Measurements from ENCODE around the gene UQCRC1.

UQCRC1 gene

GRCh38 chr3:48595526-48596121 is 13.8 kb downstream of the UQCRC1 start:
- Histone ChIP-seq H3K9me3 (ENCODE audit: low read length) (no peaks in the 10 kb centered on the region), H3K9ac (ENCODE audit: low read length) (no peak overlapping the region), H2AFZ (ENCODE audit: low read length) (no peak overlapping the region), H3K4me2 (ENCODE audit: low read length) (no peak overlapping the region), H3K4me1 (ENCODE audit: insufficient read depth, low read length, severe bottlenecking) (no peaks in the 10 kb centered on the region), H3K79me2 (ENCODE audit: insufficient read depth, low read length) (no peaks in the 10 kb centered on the region), H3K27ac (ENCODE audit: low read depth, low read length, poor library complexity, severe bottlenecking) (no peak overlapping the region), H4K20me1 (ENCODE audit: insufficient read depth, low read length) (no peaks in the 10 kb centered on the region), H3K36me3 (ENCODE audit: insufficient read depth, low read length) (peaks cover 34% of the 10 kb centered on the region), H3K4me3 (ENCODE audit: low read depth, low read length, poor library complexity, severe bottlenecking) (no peak overlapping the region), H3K27me3 (ENCODE audit: insufficient read depth, low read length) (peaks cover 22% of the 10 kb centered on the region), H3F3A (ENCODE audit: insufficient read depth, low read length) (no peaks in the 10 kb centered on the region), H3K9me2 (ENCODE audit: low read depth, low read length) (no peaks in the 10 kb centered on the region)
- TF ChIP-seq EZH2 (IDR thresholded peaks at IDR 0.05; ENCODE audit: borderline replicate concordance, low read length) (no peak), CTCF (IDR thresholded peaks at IDR 0.05; ENCODE audit: low read length) (no peak)

- H3K9ac ChIP-seq (ENCODE audit: low read length) = no peak within 1 kb of the TSS
- H3K4me2 ChIP-seq (ENCODE audit: low read length) = no peak within 1 kb of the TSS
- no peak within 1 kb of the TSS for H3K4me3 ChIP-seq (ENCODE audit: low read depth, low read length, poor library complexity, severe bottlenecking)
- H2AFZ ChIP-seq (ENCODE audit: low read length) = no peak within 1 kb of the TSS
- no peaks in the 10 kb centered on the region for H3K9me3 ChIP-seq (ENCODE audit: low read length)
- H4K20me1 ChIP-seq (ENCODE audit: insufficient read depth, low read length) = no peaks in the 10 kb centered on the region
- no peaks in the 10 kb centered on the region for H3K9me2 ChIP-seq (ENCODE audit: low read depth, low read length)
- TF ChIP-seq EZH2 (IDR thresholded peaks at IDR 0.05; ENCODE audit: borderline replicate concordance, low read length) = no peak
- TF ChIP-seq CTCF (IDR thresholded peaks at IDR 0.05; ENCODE audit: low read length) = no peak
- no peaks in the 10 kb centered on the region for H3F3A ChIP-seq (ENCODE audit: insufficient read depth, low read length)
- H3K36me3 ChIP-seq (ENCODE audit: insufficient read depth, low read length) = peaks cover 29% of the 10 kb centered on the region
- H3K4me1 ChIP-seq (ENCODE audit: insufficient read depth, low read length, severe bottlenecking) = no peaks in the 10 kb centered on the region
- H3K79me2 ChIP-seq (ENCODE audit: insufficient read depth, low read length) = no peaks in the 10 kb centered on the region
- H3K27me3 ChIP-seq (ENCODE audit: insufficient read depth, low read length) = peaks cover 22% of the 10 kb centered on the region
- H3K27ac ChIP-seq (ENCODE audit: low read depth, low read length, poor library complexity, severe bottlenecking) = no peak within 1 kb of the TSS
These were observed 14.3 kb downstream of the UQCRC1 start, which contains the start of gene COL7A1 for GRCh38 chr3:48595075-48595525. Gene COL7A1 (minus strand): TSS chr3:48595329. CDS start chr3:48595159, 170 bp downstream.

GRCh38 chr3:48594417-48595049 is 14.9 kb downstream of the UQCRC1 start:
- H3K4me1 ChIP-seq (ENCODE audit: insufficient read depth, low read length, severe bottlenecking) = no peaks in the 10 kb centered on the region
- H2AFZ ChIP-seq (ENCODE audit: low read length) = no peak overlapping the region
- H3K79me2 ChIP-seq (ENCODE audit: insufficient read depth, low read length) = no peaks in the 10 kb centered on the region
- TF ChIP-seq CTCF (IDR thresholded peaks at IDR 0.05; ENCODE audit: low read length) (no peak), EZH2 (IDR thresholded peaks at IDR 0.05; ENCODE audit: borderline replicate concordance, low read length) (no peak)
- no peaks in the 10 kb centered on the region for H3K9me2 ChIP-seq (ENCODE audit: low read depth, low read length)
- H4K20me1 ChIP-seq (ENCODE audit: insufficient read depth, low read length) = no peaks in the 10 kb centered on the region
- no peaks in the 10 kb centered on the region for H3K9me3 ChIP-seq (ENCODE audit: low read length)
- H3F3A ChIP-seq (ENCODE audit: insufficient read depth, low read length) = no peaks in the 10 kb centered on the region
- H3K27me3 ChIP-seq (ENCODE audit: insufficient read depth, low read length) = peaks cover 22% of the 10 kb centered on the region
- no peak overlapping the region for H3K9ac ChIP-seq (ENCODE audit: low read length)
- H3K4me3 ChIP-seq (ENCODE audit: low read depth, low read length, poor library complexity, severe bottlenecking) = no peak overlapping the region
- no peak overlapping the region for H3K27ac ChIP-seq (ENCODE audit: low read depth, low read length, poor library complexity, severe bottlenecking)
- peaks cover 23% of the 10 kb centered on the region; the same call in 1 of the 2 replicates for H3K36me3 ChIP-seq (ENCODE audit: insufficient read depth, low read length)
- no peak overlapping the region for H3K4me2 ChIP-seq (ENCODE audit: low read length)
